Panc1 (cell line): ENCODE measurements around the gene TBC1D24. TPM values are rescaled to one million over a fixed set of nuclear protein-coding genes. Genes with fewer than 3 reads are reported as not detected.

Source experiments
- ATAC-seq: fragments of 200-7000 bp; cut with Tn5 transposase; 2 replicates; pipeline ENCODE4 v1.9.1; 2020; ENCODE audit warnings: mild to moderate bottlenecking, moderate library complexity
- BruUV-seq: library from RNA; stranded (reverse); fragments of 400-500 nt; replicated peaks from 2 replicates; lab custom pipeline; 2021; lab: Mats Ljungman, UMichigan
- CTCF ChIA-PET: fragments of 300-600 bp; sonication (Branson Sonifier 250); formaldehyde crosslinking; loops from one replicate; lab custom pipeline; 2022; ENCODE audit warnings: antibody characterized with exemption; lab: Charles Lee
- POLR2A ChIA-PET: fragments of 300-600 bp; sonication (Branson Sonifier 250); formaldehyde crosslinking; loops from one replicate; lab custom pipeline; 2022; ENCODE audit warnings: antibody characterized with exemption; lab: Charles Lee
- DNase-seq: peaks from one replicate; pipeline ENCODE4 v3.0.0-alpha.2; 2010; ENCODE audit warnings: low read depth, low spot score
- H3K27ac ChIP-seq: 2 replicates; pipeline ENCODE4 v1.5.1; 2011; ENCODE audit warnings: mild to moderate bottlenecking, low read length, inconsistent platforms
- H3K27me3 ChIP-seq: fragments of 200-500 bp; sonication (Bioruptor generic); 2 replicates; pipeline ENCODE4 v1.6.0; 2014; ENCODE audit warnings: low read length, inconsistent platforms; ENCODE audit not compliant: control insufficient read depth, insufficient read depth
- H3K36me3 ChIP-seq: fragments of 200-500 bp; sonication (Bioruptor generic); 2 replicates; pipeline ENCODE4 v1.5.1; 2014; ENCODE audit warnings: inconsistent platforms, mild to moderate bottlenecking, low read length, moderate library complexity; ENCODE audit not compliant: control insufficient read depth, insufficient read depth
- H3K4me1 ChIP-seq: 2 replicates; pipeline ENCODE4 v1.5.1; 2011; ENCODE audit warnings: inconsistent platforms, mild to moderate bottlenecking, low read length, moderate library complexity; ENCODE audit not compliant: control insufficient read depth, insufficient read depth
- H3K4me3 ChIP-seq, 2 experiments: 2 replicates each; pipeline ENCODE4 v1.5.1; 2011 to 2012; ENCODE audit warnings: low read depth in 2 of 2, low read length in 2 of 2, mild to moderate bottlenecking in 2 of 2, inconsistent platforms in 1 of 2, moderate library complexity in 1 of 2
- H3K9me3 ChIP-seq: fragments of 200-500 bp; sonication (Bioruptor generic); 2 replicates; pipeline ENCODE4 v1.5.1; 2014; ENCODE audit warnings: low read depth, mild to moderate bottlenecking, inconsistent platforms, low read length, moderate library complexity; ENCODE audit not compliant: control insufficient read depth, insufficient read depth
- POLR2AphosphoS5 ChIP-seq: IDR thresholded peaks from 2 replicates; pipeline ENCODE4 v1.6.1; 2012; ENCODE audit warnings: mild to moderate bottlenecking, low read depth, low read length, moderate library complexity
- SIN3A ChIP-seq: IDR thresholded peaks from 2 replicates; pipeline ENCODE4 v1.6.1; 2012; ENCODE audit warnings: low read depth, mild to moderate bottlenecking, low read length, moderate library complexity, borderline replicate concordance; ENCODE audit not compliant: insufficient read depth
- TCF7L2 ChIP-seq: IDR thresholded peaks from 2 replicates; pipeline ENCODE4 v1.6.1; 2011; ENCODE audit warnings: mild to moderate bottlenecking, low read depth, low read length, inconsistent platforms
- in situ Hi-C: cut with HindIII; loops from 2 replicates; pipeline ENCODE4 v1.10.0; 2016; ENCODE audit warnings: low sequenced_read_pairs, low pct_unique_long_range_greater_than_20kb
- intact Hi-C: fragments of 100-400 bp; cut with micrococcal nuclease; formaldehyde crosslinking; loops from one replicate; pipeline ENCODE4 v1.10.0; 2022; ENCODE audit not compliant: unreplicated experiment
- total RNA-seq: library from RNA; stranded (reverse); gene quantifications from one replicate; pipeline ENCODE4 v1.2.1, GENCODE V29; 2021; ENCODE audit not compliant: unreplicated experiment
- TF ChIP-seq, protein P1 (sequence below): fragments of 450-650 bp; IDR thresholded peaks from 2 replicates; pipeline ENCODE4 v1.5.1; 2017; ENCODE audit warnings: mild to moderate bottlenecking
- TF ChIP-seq, protein P2 (sequence below), 2 experiments: IDR thresholded peaks; 2 replicates each; pipeline ENCODE4 v1.6.1; 2011 to 2012; ENCODE audit warnings: low read depth in 2 of 2, control low read depth in 1 of 2, low read length in 1 of 2, mild to moderate bottlenecking in 1 of 2, moderate library complexity in 1 of 2; ENCODE audit not compliant: insufficient read depth in 1 of 2

TBC1D24 gene
- total RNA-seq, 1 experiment from 2014 or later, result 26.7 TPM

DNA sequence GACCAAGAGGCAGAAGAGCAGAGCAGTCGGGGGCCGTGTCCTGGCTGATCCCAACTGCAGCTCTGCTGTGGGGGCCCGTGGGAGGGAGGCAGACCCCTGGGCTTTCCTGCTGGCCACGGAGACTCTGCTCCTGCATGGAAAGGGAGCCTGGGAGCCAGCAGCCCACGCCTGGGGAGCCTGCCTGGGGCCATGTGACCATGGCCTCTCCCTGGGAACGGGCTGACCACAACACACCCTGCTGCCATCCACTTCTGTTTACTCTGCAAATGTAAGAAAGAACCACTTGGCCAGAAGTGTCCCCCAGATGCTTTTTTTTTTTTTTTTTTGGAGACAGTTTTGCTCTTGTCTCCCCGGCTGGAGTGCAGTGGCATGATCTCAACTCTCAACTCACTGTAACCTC, 17.0 kb upstream of the TBC1D24 start:
- DNase-seq, result no peak
- BruUV-seq, result no TSS peak
- ATAC-seq, result no peak
- in situ Hi-C loops (no loop called here), intact Hi-C loops (no loop called here)
- ChIA-PET CTCF (no interaction called here), POLR2A (interaction anchor here (0.6 kb wide), 1 partner anchor 17 kb away, joined by 7 read pairs; no protein-coding TSS in a partner anchor)
- Histone ChIP-seq H3K27me3 (no peaks in the 10 kb centered on the region), H3K4me1 (peaks cover 19% of the 10 kb centered on the region), H3K9me3 (no peaks in the 10 kb centered on the region), H3K36me3 (peaks cover under 1% of the 10 kb centered on the region; the same call in 1 of the 2 replicates), H3K4me3 (no peak overlapping the region), H3K27ac (peak overlapping the region; percentile 34; the same call in 1 of the 2 replicates)
- TF ChIP-seq POLR2AphosphoS5 (no peak), SIN3A (no peak), TCF7L2 (no peak)
- TF ChIP-seq, protein P1, sequence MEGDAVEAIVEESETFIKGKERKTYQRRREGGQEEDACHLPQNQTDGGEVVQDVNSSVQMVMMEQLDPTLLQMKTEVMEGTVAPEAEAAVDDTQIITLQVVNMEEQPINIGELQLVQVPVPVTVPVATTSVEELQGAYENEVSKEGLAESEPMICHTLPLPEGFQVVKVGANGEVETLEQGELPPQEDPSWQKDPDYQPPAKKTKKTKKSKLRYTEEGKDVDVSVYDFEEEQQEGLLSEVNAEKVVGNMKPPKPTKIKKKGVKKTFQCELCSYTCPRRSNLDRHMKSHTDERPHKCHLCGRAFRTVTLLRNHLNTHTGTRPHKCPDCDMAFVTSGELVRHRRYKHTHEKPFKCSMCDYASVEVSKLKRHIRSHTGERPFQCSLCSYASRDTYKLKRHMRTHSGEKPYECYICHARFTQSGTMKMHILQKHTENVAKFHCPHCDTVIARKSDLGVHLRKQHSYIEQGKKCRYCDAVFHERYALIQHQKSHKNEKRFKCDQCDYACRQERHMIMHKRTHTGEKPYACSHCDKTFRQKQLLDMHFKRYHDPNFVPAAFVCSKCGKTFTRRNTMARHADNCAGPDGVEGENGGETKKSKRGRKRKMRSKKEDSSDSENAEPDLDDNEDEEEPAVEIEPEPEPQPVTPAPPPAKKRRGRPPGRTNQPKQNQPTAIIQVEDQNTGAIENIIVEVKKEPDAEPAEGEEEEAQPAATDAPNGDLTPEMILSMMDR, result no peak
- TF ChIP-seq, protein P2, sequence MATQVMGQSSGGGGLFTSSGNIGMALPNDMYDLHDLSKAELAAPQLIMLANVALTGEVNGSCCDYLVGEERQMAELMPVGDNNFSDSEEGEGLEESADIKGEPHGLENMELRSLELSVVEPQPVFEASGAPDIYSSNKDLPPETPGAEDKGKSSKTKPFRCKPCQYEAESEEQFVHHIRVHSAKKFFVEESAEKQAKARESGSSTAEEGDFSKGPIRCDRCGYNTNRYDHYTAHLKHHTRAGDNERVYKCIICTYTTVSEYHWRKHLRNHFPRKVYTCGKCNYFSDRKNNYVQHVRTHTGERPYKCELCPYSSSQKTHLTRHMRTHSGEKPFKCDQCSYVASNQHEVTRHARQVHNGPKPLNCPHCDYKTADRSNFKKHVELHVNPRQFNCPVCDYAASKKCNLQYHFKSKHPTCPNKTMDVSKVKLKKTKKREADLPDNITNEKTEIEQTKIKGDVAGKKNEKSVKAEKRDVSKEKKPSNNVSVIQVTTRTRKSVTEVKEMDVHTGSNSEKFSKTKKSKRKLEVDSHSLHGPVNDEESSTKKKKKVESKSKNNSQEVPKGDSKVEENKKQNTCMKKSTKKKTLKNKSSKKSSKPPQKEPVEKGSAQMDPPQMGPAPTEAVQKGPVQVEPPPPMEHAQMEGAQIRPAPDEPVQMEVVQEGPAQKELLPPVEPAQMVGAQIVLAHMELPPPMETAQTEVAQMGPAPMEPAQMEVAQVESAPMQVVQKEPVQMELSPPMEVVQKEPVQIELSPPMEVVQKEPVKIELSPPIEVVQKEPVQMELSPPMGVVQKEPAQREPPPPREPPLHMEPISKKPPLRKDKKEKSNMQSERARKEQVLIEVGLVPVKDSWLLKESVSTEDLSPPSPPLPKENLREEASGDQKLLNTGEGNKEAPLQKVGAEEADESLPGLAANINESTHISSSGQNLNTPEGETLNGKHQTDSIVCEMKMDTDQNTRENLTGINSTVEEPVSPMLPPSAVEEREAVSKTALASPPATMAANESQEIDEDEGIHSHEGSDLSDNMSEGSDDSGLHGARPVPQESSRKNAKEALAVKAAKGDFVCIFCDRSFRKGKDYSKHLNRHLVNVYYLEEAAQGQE (IDR thresholded peaks at IDR 0.05; ENCODE audit: insufficient read depth in 1 of 2, low read depth in 2 of 2, low read length in 1 of 2), result no peak

DNA sequence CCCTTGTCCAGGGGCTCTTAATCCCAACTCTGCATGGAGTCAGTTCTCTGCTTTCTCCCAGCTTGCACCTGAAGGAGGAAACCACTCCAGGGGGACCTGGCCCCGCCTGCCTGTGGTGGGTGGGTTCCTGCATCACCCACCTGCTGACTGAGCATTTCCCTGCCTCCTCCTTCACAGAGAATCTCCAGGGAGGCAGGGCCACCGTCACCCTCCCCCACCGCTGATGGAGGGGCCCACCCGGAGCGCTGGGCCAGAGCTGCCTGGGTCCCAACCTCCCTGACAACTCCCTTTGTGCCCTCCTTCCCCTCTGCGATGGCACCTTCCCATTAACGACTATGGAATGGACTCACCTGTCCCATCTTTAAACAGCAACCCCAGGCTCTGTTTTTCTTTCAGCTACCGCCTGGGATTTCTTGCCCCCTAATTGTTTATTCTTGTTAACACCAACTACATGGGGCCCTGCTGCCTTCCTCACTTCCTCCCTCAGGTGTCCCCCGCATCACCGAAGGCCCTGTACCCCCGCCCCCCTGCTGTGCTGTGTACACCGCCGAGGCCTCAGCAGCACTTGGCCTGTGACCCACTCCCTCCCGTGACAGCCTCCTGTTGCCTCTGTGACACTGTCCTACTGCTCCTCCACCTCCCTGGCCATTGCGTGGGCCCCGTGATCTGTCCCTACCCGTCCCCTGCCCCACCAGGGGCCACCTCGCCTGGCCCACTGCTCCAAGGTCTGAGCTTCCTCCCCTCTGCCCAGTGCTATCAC, 15.9 kb upstream of the TBC1D24 start:
- POLR2A ChIA-PET, result interaction anchor here (0.5 to 0.7 kb wide), 2 partner anchors 86 to 942 kb away, joined by 3 to 20 read pairs; partner anchors contain the start of genes ZNF174 and ZSCAN32
- Histone ChIP-seq H3K27ac (peak overlapping the region; percentile 87), H3K27me3 (no peaks in the 10 kb centered on the region), H3K4me3 (peak overlapping the region; percentile 61 to 76), H3K9me3 (no peaks in the 10 kb centered on the region), H3K36me3 (no peaks in the 10 kb centered on the region), H3K4me1 (peaks cover 23% of the 10 kb centered on the region)
- BruUV-seq, result no TSS peak
- ATAC-seq (peak; percentile 2; the same call in 1 of the 2 replicates), DNase-seq (no peak)
- TF ChIP-seq POLR2AphosphoS5 (no peak; the same call in 1 of the 2 replicates), TCF7L2 (no peak), SIN3A (no peak)
- TF ChIP-seq, protein P2 (IDR thresholded peaks at IDR 0.05; ENCODE audit: insufficient read depth in 1 of 2, low read depth in 2 of 2, low read length in 1 of 2), result no peak
- TF ChIP-seq, protein P1, result no peak
- in situ Hi-C loops (no loop called here), intact Hi-C loops (no loop called here)
- CTCF ChIA-PET, result interaction anchor here (0.6 to 0.7 kb wide), 2 partner anchors 16 to 234 kb away, joined by 3 read pairs; partner anchors contain the start of gene TBC1D24
